Loucy (cell line): Measurements from ENCODE around the gene TMEM135.

ENCODE experiments used
- H2AFZ ChIP-seq: fragments of 200-600 bp; sonication (generic); 2 replicates; pipeline ENCODE4 v1.6.0; 2016; ENCODE audit warnings: antibody characterized with exemption, mild to moderate bottlenecking, low read length, moderate library complexity
- H3F3A ChIP-seq: fragments of 200-600 bp; 2 replicates; pipeline ENCODE4 v1.6.0; 2016; ENCODE audit warnings: antibody characterized with exemption, low read depth, mild to moderate bottlenecking
- H3K27me3 ChIP-seq: fragments of 200-600 bp; sonication (generic); 2 replicates; pipeline ENCODE4 v1.6.1; 2014; ENCODE audit warnings: low read length, mild to moderate bottlenecking; ENCODE audit not compliant: insufficient read depth, poor library complexity, severe bottlenecking
- H3K36me3 ChIP-seq: fragments of 200-600 bp; sonication (generic); 2 replicates; pipeline ENCODE4 v1.6.1; 2016; ENCODE audit warnings: low read length; ENCODE audit not compliant: insufficient read depth
- H3K4me1 ChIP-seq: fragments of 200-600 bp; sonication (generic); 2 replicates; pipeline ENCODE4 v1.5.1; 2014; ENCODE audit warnings: low read length, mild to moderate bottlenecking; ENCODE audit not compliant: insufficient read depth, poor library complexity, severe bottlenecking
- H3K4me2 ChIP-seq: fragments of 200-600 bp; sonication (generic); 2 replicates; pipeline ENCODE4 v1.6.0; 2014; ENCODE audit warnings: antibody characterized with exemption, low read length, low read depth, mild to moderate bottlenecking; ENCODE audit not compliant: poor library complexity, severe bottlenecking
- H3K4me3 ChIP-seq: fragments of 200-600 bp; sonication (generic); 2 replicates; pipeline ENCODE4 v1.5.1; 2014; ENCODE audit warnings: low read length, mild to moderate bottlenecking, mixed read lengths; ENCODE audit not compliant: poor library complexity, severe bottlenecking
- H3K79me2 ChIP-seq: fragments of 200-600 bp; sonication (generic); 2 replicates; pipeline ENCODE4 v1.6.1; 2014; ENCODE audit warnings: low read length; ENCODE audit not compliant: insufficient read depth
- H3K9ac ChIP-seq: fragments of 200-600 bp; sonication (generic); 2 replicates; pipeline ENCODE4 v1.6.0; 2014; ENCODE audit warnings: mild to moderate bottlenecking, low read depth, low read length, moderate library complexity; ENCODE audit not compliant: poor library complexity, severe bottlenecking
- H3K9me2 ChIP-seq: fragments of 200-600 bp; sonication (generic); replicated peaks from 2 replicates; pipeline ENCODE4 v1.6.1; 2016; ENCODE audit warnings: low read depth, low read length, mixed read lengths
- H3K9me3 ChIP-seq: fragments of 200-600 bp; sonication (generic); 2 replicates; pipeline ENCODE4 v1.6.1; 2014; ENCODE audit warnings: mild to moderate bottlenecking, antibody characterized with exemption, low read length, low read depth; ENCODE audit not compliant: insufficient read depth
- H4K20me1 ChIP-seq: fragments of 200-600 bp; sonication (generic); 2 replicates; pipeline ENCODE4 v1.6.0; 2014; ENCODE audit warnings: antibody characterized with exemption, low read length, mild to moderate bottlenecking; ENCODE audit not compliant: insufficient read depth, poor library complexity, severe bottlenecking
- CTCF ChIP-seq: fragments of 200-600 bp; sonication (generic); conservative IDR thresholded peaks from 2 replicates; pipeline ENCODE4 v1.5.1; 2014; ENCODE audit warnings: mild to moderate bottlenecking, antibody characterized with exemption, low read length
- EZH2phosphoT487 ChIP-seq: fragments of 200-600 bp; IDR thresholded peaks from 2 replicates; pipeline ENCODE4 v1.6.1; 2018; ENCODE audit warnings: antibody characterized with exemption, mild to moderate bottlenecking, moderate library complexity, borderline replicate concordance

The TMEM135 gene

GRCh38 chr11:87038235-87038977 is 672 bp downstream of the TMEM135 start:
- Histone ChIP-seq H3K9me3 (no peaks in the 10 kb centered on the region), H3K4me3 (peak overlapping the region; percentile 94), H2AFZ (peak overlapping the region; percentile 92), H3K36me3 (no peaks in the 10 kb centered on the region), H3K9ac (peak overlapping the region; percentile 87), H4K20me1 (no peaks in the 10 kb centered on the region), H3K4me2 (peak overlapping the region; percentile 89), H3K79me2 (peaks cover 47% of the 10 kb centered on the region), H3K9me2 (no peaks in the 10 kb centered on the region), H3K4me1 (peaks cover 39% of the 10 kb centered on the region), H3K27me3 (no peaks in the 10 kb centered on the region), H3F3A (no peaks in the 10 kb centered on the region)
- TF ChIP-seq EZH2phosphoT487 (no peak), CTCF (no peak)

GRCh38 chr11:87039371-87039770 is 1.6 kb downstream of the TMEM135 start:
- H3K4me1 ChIP-seq = peaks cover 39% of the 10 kb centered on the region
- H3K36me3 ChIP-seq = no peaks in the 10 kb centered on the region
- H3K9ac ChIP-seq = peak overlapping the region; percentile 87
- TF ChIP-seq EZH2phosphoT487 = no peak
- TF ChIP-seq CTCF = no peak
- H3K9me3 ChIP-seq = no peaks in the 10 kb centered on the region
- H3K9me2 ChIP-seq = no peaks in the 10 kb centered on the region
- H3K79me2 ChIP-seq = peaks cover 56% of the 10 kb centered on the region
- H4K20me1 ChIP-seq = no peaks in the 10 kb centered on the region
- no peaks in the 10 kb centered on the region for H3K27me3 ChIP-seq
- no peak overlapping the region for H2AFZ ChIP-seq
- H3K4me3 ChIP-seq = peak overlapping the region; percentile 94
- H3F3A ChIP-seq = no peaks in the 10 kb centered on the region
- H3K4me2 ChIP-seq = peak overlapping the region; percentile 89

GRCh38 chr11:87043894-87044293 is 6.2 kb downstream of the TMEM135 start:
- Histone ChIP-seq H3K9ac (no peak overlapping the region), H3F3A (no peaks in the 10 kb centered on the region), H2AFZ (no peak overlapping the region), H3K9me3 (no peaks in the 10 kb centered on the region; the same call in 1 of the 2 replicates), H3K4me2 (no peak overlapping the region), H3K36me3 (no peaks in the 10 kb centered on the region), H3K79me2 (peaks cover 53% of the 10 kb centered on the region), H4K20me1 (no peaks in the 10 kb centered on the region), H3K27me3 (no peaks in the 10 kb centered on the region), H3K4me1 (peaks cover 36% of the 10 kb centered on the region), H3K9me2 (no peaks in the 10 kb centered on the region), H3K4me3 (no peak overlapping the region)
- TF ChIP-seq EZH2phosphoT487 = no peak
- TF ChIP-seq CTCF = no peak
